ENCODE results near the gene TMEM63B. TPM values are rescaled to one million over a fixed set of nuclear protein-coding genes. Genes with fewer than 3 reads are reported as not detected.

TMEM63B gene
- total and polyA plus RNA-seq, 4 donors, result 49.0 to 94.5 (median 88.3) TPM

GRCh38 chr6:44145839-44146238, 18.5 kb downstream of the TMEM63B start:
- Histone ChIP-seq H3K36me3 (ENCODE audit: control insufficient read depth in 4 of 4, insufficient read depth in 4 of 4, low read length in 4 of 4) (peaks cover 14 to 41% (median 26%) of the 10 kb centered on the region in 4 donors), H3K9me3 (ENCODE audit: control insufficient read depth in 4 of 4, insufficient read depth in 3 of 4, low read length in 3 of 4) (peaks cover 0 to 1% (median 0%) of the 10 kb centered on the region in 4 donors), H3K4me3 (no peak overlapping the region), H3K4me1 (ENCODE audit: control insufficient read depth in 5 of 5, insufficient read depth in 5 of 5, low read length in 5 of 5) (peaks cover 0 to 6% (median 0%) of the 10 kb centered on the region in 5 donors), H3K27me3 (ENCODE audit: control insufficient read depth in 3 of 3, insufficient read depth in 3 of 3, low read length in 2 of 3) (no peaks in the 10 kb centered on the region), H3K27ac (ENCODE audit: low read depth in 1 of 2, low read length in 1 of 2) (no peak overlapping the region), H3K9ac (ENCODE audit: insufficient read depth in 1 of 2, low read length in 2 of 2) (no peak overlapping the region)
- no peak for TF ChIP-seq CTCF (IDR thresholded peaks at IDR 0.05; ENCODE audit: control extremely low read depth, extremely low read depth)
- no peak for ATAC-seq (ENCODE audit: insufficient read depth, low FRiP score)
- DNase-seq, result no peak

GRCh38 chr6:44146685-44147084, 19.3 kb downstream of the TMEM63B start:
- no peak overlapping the region for H3K27ac ChIP-seq (ENCODE audit: low read depth in 1 of 2, low read length in 1 of 2)
- WGBS, 2 donors, result 94 to 97% methylated on average over 10 of the region's 10 CpGs
- no peak for TF ChIP-seq CTCF (IDR thresholded peaks at IDR 0.05; ENCODE audit: control extremely low read depth, extremely low read depth)
- H3K36me3 ChIP-seq (ENCODE audit: control insufficient read depth in 4 of 4, insufficient read depth in 4 of 4, low read length in 4 of 4), result peaks cover 7 to 40% (median 23%) of the 10 kb centered on the region in 4 donors
- H3K27me3 ChIP-seq (ENCODE audit: control insufficient read depth in 3 of 3, insufficient read depth in 3 of 3, low read length in 2 of 3), result no peaks in the 10 kb centered on the region
- ATAC-seq (ENCODE audit: insufficient read depth, low FRiP score) (no peak), DNase-seq (no peak)
- no peak overlapping the region for H3K4me3 ChIP-seq
- no peak overlapping the region for H3K9ac ChIP-seq (ENCODE audit: insufficient read depth in 1 of 2, low read length in 2 of 2)
- H3K9me3 ChIP-seq (ENCODE audit: control insufficient read depth in 4 of 4, insufficient read depth in 3 of 4, low read length in 3 of 4), result peaks cover 0 to 1% (median 0%) of the 10 kb centered on the region in 4 donors
- H3K4me1 ChIP-seq (ENCODE audit: control insufficient read depth in 5 of 5, insufficient read depth in 5 of 5, low read length in 5 of 5), result peaks cover 0 to 6% (median 0%) of the 10 kb centered on the region in 5 donors

- Histone ChIP-seq H3K9me3 (ENCODE audit: control insufficient read depth in 4 of 4, insufficient read depth in 3 of 4, low read length in 3 of 4) (peaks cover 0 to 1% (median 0%) of the 10 kb centered on the region in 4 donors), H3K36me3 (ENCODE audit: control insufficient read depth in 4 of 4, insufficient read depth in 4 of 4, low read length in 4 of 4) (peaks cover 7 to 40% (median 23%) of the 10 kb centered on the region in 4 donors), H3K4me3 (no peak overlapping the region), H3K9ac (ENCODE audit: insufficient read depth in 1 of 2, low read length in 2 of 2) (no peak overlapping the region), H3K27ac (ENCODE audit: low read depth in 1 of 2, low read length in 1 of 2) (no peak overlapping the region), H3K4me1 (ENCODE audit: control insufficient read depth in 5 of 5, insufficient read depth in 5 of 5, low read length in 5 of 5) (peaks cover 0 to 6% (median 0%) of the 10 kb centered on the region in 5 donors), H3K27me3 (ENCODE audit: control insufficient read depth in 3 of 3, insufficient read depth in 3 of 3, low read length in 2 of 3) (no peaks in the 10 kb centered on the region)
- no peak for DNase-seq
- 94 to 95% methylated on average over 7 of the region's 7 CpGs for WGBS, 2 donors
- ATAC-seq (ENCODE audit: insufficient read depth, low FRiP score), result no peak
- TF ChIP-seq CTCF (IDR thresholded peaks at IDR 0.05; ENCODE audit: control extremely low read depth, extremely low read depth), result no peak
Measured at GRCh38 chr6:44147256-44147655, 19.9 kb downstream of the TMEM63B start.

- DNase-seq, result no peak
- Histone ChIP-seq H3K9ac (ENCODE audit: insufficient read depth in 1 of 2, low read length in 2 of 2) (no peak overlapping the region), H3K27me3 (ENCODE audit: control insufficient read depth in 3 of 3, insufficient read depth in 3 of 3, low read length in 2 of 3) (no peaks in the 10 kb centered on the region), H3K4me3 (no peak overlapping the region), H3K36me3 (ENCODE audit: control insufficient read depth in 4 of 4, insufficient read depth in 4 of 4, low read length in 4 of 4) (peaks cover 7 to 44% (median 22%) of the 10 kb centered on the region in 4 donors), H3K4me1 (ENCODE audit: control insufficient read depth in 5 of 5, insufficient read depth in 5 of 5, low read length in 5 of 5) (peaks cover 0 to 6% (median 0%) of the 10 kb centered on the region in 5 donors), H3K27ac (ENCODE audit: low read depth in 1 of 2, low read length in 1 of 2) (no peak overlapping the region), H3K9me3 (ENCODE audit: control insufficient read depth in 4 of 4, insufficient read depth in 3 of 4, low read length in 3 of 4) (peaks cover 0 to 1% (median 0%) of the 10 kb centered on the region in 4 donors)
- no peak for TF ChIP-seq CTCF (IDR thresholded peaks at IDR 0.05; ENCODE audit: control extremely low read depth, extremely low read depth)
- 90 to 94% methylated on average over 9 of the region's 9 CpGs for WGBS, 2 donors
- no peak for ATAC-seq (ENCODE audit: insufficient read depth, low FRiP score)
Measured at GRCh38 chr6:44148306-44148705, 21.0 kb downstream of the TMEM63B start.
